Hepatocyte (in vitro differentiated cells): ENCODE measurements around the gene PLSCR1. TPM values are rescaled to one million over a fixed set of nuclear protein-coding genes. Genes with fewer than 3 reads are reported as not detected.

Source experiments
- DNase-seq: peaks from one replicate; pipeline ENCODE4 v3.0.0-alpha.2; 2016; ENCODE audit warnings: low spot score
- H2AFZ ChIP-seq: fragments of 200-600 bp; sonication (generic); 2 replicates; pipeline ENCODE4 v1.6.0; 2016; ENCODE audit warnings: antibody characterized with exemption, mild to moderate bottlenecking
- H3K27ac ChIP-seq: fragments of 200-600 bp; sonication (generic); 2 replicates; pipeline ENCODE4 v1.5.1; 2016; ENCODE audit warnings: mild to moderate bottlenecking
- H3K27me3 ChIP-seq: fragments of 200-600 bp; sonication (generic); 2 replicates; pipeline ENCODE4 v1.6.1; 2016
- H3K36me3 ChIP-seq: fragments of 200-600 bp; sonication (generic); replicated peaks from 2 replicates; pipeline ENCODE4 v1.5.1; 2016; ENCODE audit warnings: low read depth; ENCODE audit not compliant: insufficient read depth
- H3K4me1 ChIP-seq: fragments of 200-600 bp; sonication (generic); 2 replicates; pipeline ENCODE4 v1.5.1; 2016; ENCODE audit warnings: mild to moderate bottlenecking, moderate library complexity; ENCODE audit not compliant: insufficient read depth
- H3K4me2 ChIP-seq: fragments of 200-600 bp; sonication (generic); 2 replicates; pipeline ENCODE4 v1.6.0; 2016
- H3K4me3 ChIP-seq: fragments of 200-600 bp; sonication (generic); 2 replicates; pipeline ENCODE4 v1.5.1; 2016; ENCODE audit warnings: mild to moderate bottlenecking
- H3K79me2 ChIP-seq: fragments of 200-600 bp; sonication (generic); 2 replicates; pipeline ENCODE4 v1.6.0; 2017; ENCODE audit warnings: mild to moderate bottlenecking
- H3K9me2 ChIP-seq: fragments of 200-600 bp; sonication (generic); replicated peaks from 2 replicates; pipeline ENCODE4 v1.6.0; 2017; ENCODE audit warnings: mild to moderate bottlenecking; ENCODE audit not compliant: insufficient read depth
- H3K9me3 ChIP-seq: fragments of 200-600 bp; sonication (generic); 2 replicates; pipeline ENCODE4 v1.5.1; 2016; ENCODE audit warnings: low read depth, mild to moderate bottlenecking
- H4K20me1 ChIP-seq: fragments of 200-600 bp; sonication (generic); 2 replicates; pipeline ENCODE4 v1.6.0; 2016; ENCODE audit warnings: mild to moderate bottlenecking; ENCODE audit not compliant: insufficient read depth, poor library complexity, severe bottlenecking
- CTCF ChIP-seq: fragments of 200-600 bp; sonication (generic); IDR thresholded peaks from 2 replicates; pipeline ENCODE4 v1.5.1; 2016; ENCODE audit warnings: antibody characterized with exemption, mild to moderate bottlenecking; ENCODE audit not compliant: poor library complexity
- EZH2 ChIP-seq: fragments of 200-600 bp; sonication (generic); IDR thresholded peaks from 2 replicates; pipeline ENCODE4 v1.6.1; 2016; ENCODE audit warnings: antibody characterized with exemption, mild to moderate bottlenecking, borderline replicate concordance
- EZH2phosphoT487 ChIP-seq: fragments of 200-600 bp; sonication (generic); IDR thresholded peaks from one replicate; pipeline ENCODE4 v1.6.1; 2018; ENCODE audit warnings: antibody characterized with exemption, mild to moderate bottlenecking, low read depth, moderate library complexity; ENCODE audit not compliant: unreplicated experiment, severe bottlenecking
- WGBS: methylation state at CpG from one replicate; pipeline ENCODE4 v1.1.6; 2016; ENCODE audit warnings: low lambda C conversion rate; ENCODE audit errors: missing lambda C conversion rate; 5-methylcytosine and 5-hydroxymethylcytosine counted together
- polyA plus RNA-seq: library from polyadenylated mRNA; unstranded; fragments of >200 nt; fragmentation: Nextera tagmentation; extraction: Ambion mirVana; gene quantifications from 2 replicates; pipeline ENCODE4 v1.2.1, GENCODE V29; 2016
- small RNA-seq: library from RNA; depleted of rRNA; stranded (forward); fragments of <200 nt; gene quantifications from one replicate; pipeline ENCODE3, GENCODE V24; 2014
- total RNA-seq: library from RNA; depleted of rRNA; stranded (reverse); fragments of >200 nt; gene quantifications from 2 replicates; pipeline ENCODE4 v1.2.3, GENCODE V29; 2014

Gene PLSCR1
- total and polyA plus RNA-seq, 2 experiments from 2014 or later: 44.9 to 72.6 TPM

GRCh38 chr3:146466604-146467003 is 77.8 kb downstream of the PLSCR1 start:
- H3K27me3 ChIP-seq: no peaks in the 10 kb centered on the region
- H3K36me3 ChIP-seq: no peaks in the 10 kb centered on the region
- H3K4me2 ChIP-seq: no peak overlapping the region
- no peaks in the 10 kb centered on the region for H3K79me2 ChIP-seq
- no peaks in the 10 kb centered on the region for H4K20me1 ChIP-seq
- no peak overlapping the region for H3K27ac ChIP-seq
- no peak overlapping the region for H3K4me3 ChIP-seq
- WGBS: 29% methylated on average over 1 of the region's 1 CpG
- TF ChIP-seq EZH2 (no peak), EZH2phosphoT487 (no peak), CTCF (no peak)
- H3K9me2 ChIP-seq: no peaks in the 10 kb centered on the region
- DNase-seq: no peak
- H3K4me1 ChIP-seq: no peaks in the 10 kb centered on the region
- H3K9me3 ChIP-seq: no peaks in the 10 kb centered on the region
- no peak overlapping the region for H2AFZ ChIP-seq

DNA sequence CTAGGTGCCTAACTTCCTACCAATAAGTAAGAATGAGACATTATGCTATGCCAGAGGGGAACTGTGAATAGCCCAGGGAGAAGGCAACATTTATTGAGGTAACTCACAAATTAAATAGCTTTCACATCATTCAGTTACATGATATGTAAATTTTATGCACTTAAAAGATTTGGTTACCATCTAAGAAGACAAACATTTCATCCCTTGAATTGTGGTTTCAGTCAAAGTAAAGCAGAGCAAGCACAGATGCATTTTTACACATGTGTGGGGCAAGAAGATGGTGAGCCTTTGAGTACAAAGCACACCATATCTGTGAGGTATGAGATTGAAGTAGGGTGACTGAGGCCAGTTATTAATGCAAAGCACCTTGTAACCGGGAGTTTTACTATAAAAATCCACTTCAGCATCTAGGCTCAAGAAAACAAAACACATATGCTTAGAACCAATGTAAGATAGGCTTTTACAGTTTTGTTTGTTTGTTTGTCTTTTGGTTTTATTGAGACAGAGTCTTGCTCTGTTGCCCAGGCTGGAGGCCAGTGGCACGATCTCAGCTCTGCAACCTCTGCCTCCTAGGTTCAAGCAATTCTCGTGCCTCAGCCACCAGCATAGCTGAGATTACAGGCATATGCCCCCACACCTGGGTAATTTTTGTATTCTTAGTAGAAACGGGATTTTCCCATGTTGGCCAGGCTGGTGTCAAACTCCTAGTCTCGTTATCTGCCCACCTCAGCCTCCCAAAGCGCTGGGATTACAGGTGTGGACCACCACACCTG is 78.5 kb downstream of the PLSCR1 start:
- Histone ChIP-seq H3K36me3 (no peaks in the 10 kb centered on the region), H3K4me3 (no peak overlapping the region), H2AFZ (no peak overlapping the region), H3K9me2 (no peaks in the 10 kb centered on the region), H3K4me1 (no peaks in the 10 kb centered on the region), H3K27ac (no peak overlapping the region), H4K20me1 (no peaks in the 10 kb centered on the region), H3K9me3 (no peaks in the 10 kb centered on the region), H3K27me3 (no peaks in the 10 kb centered on the region), H3K79me2 (no peaks in the 10 kb centered on the region), H3K4me2 (no peak overlapping the region)
- DNase-seq: no peak
- no peak for TF ChIP-seq EZH2phosphoT487
- no peak for TF ChIP-seq EZH2
- TF ChIP-seq CTCF: no peak
- 91% methylated on average over 6 of the region's 6 CpGs for WGBS

Small RNAs within 50 kb of the gene (small RNA-seq; reads per million reads assigned to genes)
- not detected for gene RNU6-428P

Other genes starting within 250 kb of the PLSCR1 start
- gene PLSCR2, start 75.0 kb downstream of the PLSCR1 start, total RNA-seq: not detected in 2 replicates
- gene PLSCR2, start 75.0 kb downstream of the PLSCR1 start, polyA plus RNA-seq: 0.18 TPM in 1 of 2 replicates, not detected in the other
- gene PLSCR5, start 60.7 kb upstream of the PLSCR1 start, total RNA-seq: 0.60 and 2.0 TPM in 2 replicates
- gene PLSCR5, start 60.7 kb upstream of the PLSCR1 start, polyA plus RNA-seq: 2.1 and 3.0 TPM in 2 replicates